Ramos (cell line): ENCODE results near the gene NDUFV2.

Experiments used
- in situ Hi-C: fragments of 300-500 bp; cut with MboI; formaldehyde crosslinking; loops from one replicate; pipeline ENCODE4 v1.14.3; 2022; ENCODE audit warnings: low sequenced_read_pairs; ENCODE audit not compliant: unreplicated experiment

The NDUFV2 gene

DNA sequence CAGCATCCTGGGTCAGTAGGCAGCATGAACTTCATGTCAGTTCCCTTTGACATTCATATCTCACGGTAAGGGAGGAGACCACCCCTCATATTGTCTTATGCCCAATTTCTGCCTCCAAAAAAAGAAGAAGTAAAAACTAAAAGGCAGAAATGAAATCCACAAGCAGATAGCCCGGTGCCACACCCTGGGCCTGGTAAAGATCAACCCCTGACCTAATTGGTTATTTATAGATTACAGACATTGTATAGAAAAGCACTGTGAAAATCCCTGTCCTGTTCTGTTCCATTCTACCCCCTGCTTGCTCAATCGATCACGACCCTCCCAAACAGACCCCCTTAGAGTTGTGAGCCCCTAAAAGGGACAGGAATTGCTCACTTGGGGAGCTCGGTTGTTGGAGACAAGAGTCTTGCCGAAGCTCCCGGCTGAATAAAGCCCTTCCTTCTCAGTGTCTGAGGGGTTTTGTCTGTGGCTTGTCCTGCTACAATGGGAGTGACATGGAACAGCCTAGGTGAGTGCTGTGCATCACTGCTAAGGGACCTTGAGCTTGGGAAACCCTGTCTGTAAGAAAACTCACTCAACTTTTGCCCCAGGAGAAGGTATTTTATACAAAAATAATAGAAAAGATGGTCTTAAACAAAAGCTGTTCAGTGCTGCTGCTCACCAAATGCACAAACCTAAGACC, 11.1 kb downstream of the NDUFV2 start:
- in situ Hi-C loops: no loop called here

DNA sequence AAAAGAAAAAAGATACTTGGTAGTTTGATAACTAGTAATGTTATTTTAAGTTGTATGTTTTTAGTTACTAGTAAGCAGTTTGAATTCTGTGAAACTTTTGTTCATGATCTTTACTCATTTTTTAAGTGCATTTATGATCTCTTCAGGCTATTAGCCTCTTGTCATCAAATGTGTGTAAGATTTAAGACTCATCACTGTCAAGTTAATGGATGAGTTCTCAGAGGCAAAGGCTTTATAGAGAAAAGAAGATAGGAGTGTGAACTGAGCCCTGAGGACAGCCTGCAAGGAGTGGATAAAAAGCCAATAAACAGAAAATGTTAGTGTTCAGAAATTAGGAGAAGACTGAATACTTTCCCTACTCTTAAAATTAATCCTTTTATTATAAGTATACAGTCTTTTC, 13.5 kb downstream of the NDUFV2 start:
- in situ Hi-C loops: no loop called here

DNA sequence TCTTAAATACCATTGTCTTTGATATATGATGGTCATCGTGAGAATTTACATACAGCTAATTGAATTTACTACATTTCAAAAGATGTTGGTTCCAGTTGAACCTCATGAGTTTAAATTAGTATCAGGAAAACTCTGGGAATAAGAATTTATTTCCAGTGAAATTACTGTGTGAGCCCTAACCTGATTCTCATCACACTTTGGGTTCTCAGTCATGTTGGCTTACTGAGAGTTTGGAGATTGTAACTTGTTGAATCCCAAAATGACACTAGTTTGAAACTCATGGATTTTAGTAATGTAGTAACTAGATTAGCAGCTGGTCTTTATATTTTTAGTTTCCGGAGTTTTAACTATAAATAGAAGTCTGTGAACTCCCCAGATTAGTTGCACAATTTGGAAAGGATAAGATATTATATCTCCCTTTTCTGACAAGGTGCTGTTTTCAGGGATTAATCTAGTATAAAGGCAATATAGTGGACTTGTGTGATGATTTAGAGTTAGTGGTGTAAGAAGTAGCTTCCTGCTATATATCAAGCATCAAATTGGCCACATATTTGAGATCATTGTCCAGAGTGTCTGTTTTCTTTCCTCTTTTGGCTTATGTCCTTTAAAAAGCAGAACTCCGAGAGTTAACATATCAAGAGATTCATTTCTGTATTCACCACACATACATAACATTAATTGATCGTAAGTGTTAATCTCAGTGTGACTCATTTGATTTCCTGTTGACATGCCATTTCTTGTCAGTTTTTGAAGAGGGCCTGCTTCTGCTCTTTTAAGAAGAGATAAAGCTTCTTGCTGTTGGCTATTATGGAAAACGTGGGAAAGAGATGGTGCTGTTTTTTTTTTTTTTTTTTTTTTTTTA, 15.7 kb downstream of the NDUFV2 start:
- in situ Hi-C loops: no loop called here

DNA sequence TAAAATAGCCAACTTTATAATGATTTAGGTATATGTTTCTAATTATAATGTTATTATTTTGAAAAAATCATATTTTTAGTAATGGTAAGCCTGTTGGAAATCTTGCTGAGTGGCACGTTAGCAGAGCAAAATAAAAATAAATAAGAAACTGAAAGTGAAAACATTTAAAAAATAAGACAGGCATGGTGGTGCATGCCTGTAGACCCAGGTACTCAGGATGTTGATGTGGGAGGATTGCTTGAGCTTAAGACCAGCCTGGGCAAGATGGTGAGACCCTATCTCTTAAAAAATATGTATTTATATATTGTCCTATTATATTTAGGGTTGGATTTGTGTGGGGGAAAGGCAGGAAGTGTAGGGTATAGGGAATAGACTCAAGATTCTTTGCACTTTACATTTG, 18.3 kb downstream of the NDUFV2 start:
- in situ Hi-C loops: no loop called here

DNA sequence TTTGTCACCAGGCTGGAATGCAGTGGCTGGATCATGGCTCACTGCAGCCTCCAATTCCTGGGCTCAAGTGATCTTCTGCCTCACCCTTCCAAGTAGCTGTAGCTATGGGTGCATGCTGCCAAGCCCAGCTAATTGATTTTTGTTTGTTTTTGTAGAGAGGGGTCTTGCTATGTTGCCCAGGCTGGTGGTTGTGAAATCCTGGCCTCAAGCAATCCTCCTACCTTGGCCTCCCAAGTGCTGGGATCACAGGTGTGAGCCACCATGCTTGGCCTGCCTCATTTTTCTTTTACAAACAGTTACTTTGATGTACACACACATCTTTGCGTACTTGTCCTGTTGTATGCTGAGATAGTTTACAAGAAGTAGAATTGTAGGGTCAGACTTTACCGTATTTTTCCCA, 21.0 kb downstream of the NDUFV2 start:
- in situ Hi-C loops: no loop called here

DNA sequence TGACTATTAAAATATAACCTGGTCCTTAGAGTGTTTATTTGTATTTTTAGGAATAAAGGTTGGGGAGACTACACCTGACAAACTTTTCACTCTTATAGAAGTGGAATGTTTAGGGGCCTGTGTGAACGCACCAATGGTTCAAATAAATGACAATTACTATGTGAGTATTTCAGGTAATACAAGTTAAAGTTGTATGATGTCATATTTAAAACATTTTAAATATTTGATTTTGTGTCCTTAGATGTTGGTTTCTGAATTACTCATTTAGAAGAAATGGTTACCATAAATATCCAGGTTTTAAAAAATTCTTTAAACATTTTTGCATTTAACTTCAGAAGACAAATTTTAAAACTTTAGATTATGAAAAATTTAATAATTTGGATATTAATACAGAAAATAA, 22.3 kb downstream of the NDUFV2 start:
- in situ Hi-C loops: no loop called here

DNA sequence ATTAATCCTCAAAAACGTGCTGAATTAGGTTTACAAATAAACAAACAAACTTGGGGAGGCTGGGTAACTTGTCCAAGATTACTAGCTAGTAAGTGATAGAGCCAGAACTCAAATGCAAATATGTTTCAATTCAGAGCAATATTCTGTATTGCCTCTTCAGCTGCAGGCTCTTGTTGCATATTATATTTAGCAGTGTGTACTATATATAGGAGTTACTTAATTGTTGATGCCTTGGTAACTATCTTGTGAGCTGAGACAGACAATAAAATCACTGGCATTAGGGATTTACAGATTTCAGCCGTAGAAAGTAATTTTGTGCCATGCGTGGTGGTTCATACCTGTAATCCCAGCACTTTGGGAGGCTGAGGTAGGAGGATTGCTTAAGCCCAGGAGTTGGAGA, 23.8 kb downstream of the NDUFV2 start:
- in situ Hi-C loops: no loop called here

DNA sequence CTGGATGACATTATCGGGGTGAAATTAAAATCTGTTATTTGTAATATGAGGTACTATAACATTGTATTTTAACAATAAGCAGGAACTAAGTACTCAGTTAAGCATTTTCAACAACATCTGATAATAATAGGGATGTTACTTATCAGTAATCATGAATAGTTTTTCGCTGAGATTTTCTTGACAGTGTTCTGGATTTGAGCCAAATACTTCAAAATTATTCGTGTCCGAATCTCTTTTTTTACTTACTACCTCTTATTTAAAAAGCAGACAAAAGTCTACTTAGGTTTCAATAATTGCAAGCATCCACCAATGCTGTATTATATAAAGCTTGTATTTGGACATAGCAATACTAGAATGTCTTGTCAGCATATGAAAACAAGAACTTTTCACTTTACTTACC, 27.7 kb downstream of the NDUFV2 start:
- in situ Hi-C loops: no loop called here

DNA sequence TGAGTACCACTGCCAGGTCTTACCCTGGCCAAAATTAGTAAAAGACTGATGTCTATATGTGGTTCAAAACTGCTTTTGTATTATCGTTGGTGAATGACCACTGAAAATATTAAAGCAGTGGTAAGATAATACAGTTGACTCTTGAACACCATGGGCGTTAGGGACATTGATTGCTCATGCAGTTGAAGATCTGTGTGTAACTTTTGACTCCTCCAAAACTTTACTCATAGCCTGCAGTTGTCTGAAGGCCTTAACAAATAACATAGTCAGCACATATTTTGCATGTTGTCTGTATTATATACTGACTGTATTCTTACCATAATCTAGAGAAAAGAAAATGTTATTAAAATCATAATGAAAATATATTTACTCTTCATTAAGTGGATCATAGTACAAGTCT, 28.3 kb downstream of the NDUFV2 start:
- in situ Hi-C loops: no loop called here

DNA sequence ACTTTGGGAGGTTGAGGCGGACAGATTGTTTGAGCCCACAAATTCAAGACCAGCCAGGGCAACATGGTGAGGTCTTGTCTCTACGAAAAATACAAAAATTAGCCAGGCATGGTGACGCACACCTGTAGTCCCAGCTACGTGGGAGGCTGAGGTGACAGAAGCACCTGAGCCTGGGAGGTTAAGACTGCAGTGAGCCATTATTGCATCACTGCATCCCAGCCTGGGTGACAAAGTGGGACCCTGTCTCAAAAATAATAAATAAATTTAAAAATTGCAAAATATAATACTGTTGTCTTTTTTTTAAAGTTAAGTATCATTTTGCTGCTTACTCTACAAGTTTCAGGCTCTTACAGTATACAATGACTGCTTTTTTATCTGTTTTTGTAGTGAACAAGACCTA, 30.1 kb downstream of the NDUFV2 start:
- in situ Hi-C loops: no loop called here

DNA sequence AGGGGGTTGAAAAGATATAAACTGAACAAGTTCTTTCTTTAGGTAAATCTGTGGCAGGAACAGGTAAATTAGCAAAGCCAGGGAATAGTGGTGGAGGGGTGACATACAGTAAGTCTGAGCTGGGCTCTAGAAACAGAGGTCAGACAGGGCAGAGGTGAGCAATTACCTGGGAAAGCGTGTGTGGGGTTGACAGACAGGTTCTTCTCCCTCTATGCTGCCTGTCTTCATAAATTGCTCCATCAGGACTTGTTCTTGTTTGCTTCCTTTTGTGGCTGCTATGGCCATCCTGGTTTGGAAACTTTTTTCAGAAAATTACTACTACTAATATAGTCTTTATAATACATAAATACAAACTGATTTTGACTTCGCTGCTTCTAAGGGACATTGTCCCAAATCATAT, 30.7 kb downstream of the NDUFV2 start:
- in situ Hi-C loops: no loop called here

DNA sequence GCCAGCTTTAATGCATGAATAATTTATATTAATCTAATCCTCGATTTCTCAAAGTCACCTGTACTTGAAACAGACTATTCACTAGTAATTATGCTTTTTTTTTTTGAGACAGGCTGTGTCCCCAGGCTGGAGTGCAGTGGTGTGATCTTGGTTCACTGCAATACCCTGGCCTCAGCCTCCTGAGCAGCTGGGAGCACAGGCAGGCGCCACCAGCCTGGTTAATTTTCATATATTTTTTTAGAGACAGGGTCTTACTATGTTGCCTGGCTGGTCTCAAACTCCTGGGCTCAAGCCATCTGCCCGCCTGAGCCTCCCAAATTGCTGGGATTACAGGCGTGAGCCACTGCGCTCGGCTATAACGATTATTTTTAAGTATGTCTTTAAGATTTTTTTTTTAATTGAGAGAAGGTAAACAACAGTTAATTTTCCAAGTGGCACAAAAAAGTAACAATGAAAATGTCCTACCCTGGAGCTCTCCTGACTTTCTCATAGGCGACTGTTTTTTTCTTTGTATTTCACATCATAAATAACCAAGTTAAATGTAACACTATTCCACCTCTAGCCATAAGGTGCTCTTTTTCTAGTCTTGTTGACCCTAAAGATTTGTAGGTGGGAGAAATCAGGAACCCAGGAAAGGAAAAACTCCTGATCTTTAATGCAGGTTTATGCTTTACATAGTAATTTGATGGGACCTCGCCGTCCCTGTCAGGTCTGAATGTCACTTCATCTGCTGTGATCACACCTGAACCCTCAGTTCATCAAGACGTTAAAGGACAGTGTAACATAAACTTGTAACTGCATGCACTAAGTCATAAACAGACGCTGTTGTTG, 32.8 kb downstream of the NDUFV2 start:
- in situ Hi-C loops: no loop called here

DNA sequence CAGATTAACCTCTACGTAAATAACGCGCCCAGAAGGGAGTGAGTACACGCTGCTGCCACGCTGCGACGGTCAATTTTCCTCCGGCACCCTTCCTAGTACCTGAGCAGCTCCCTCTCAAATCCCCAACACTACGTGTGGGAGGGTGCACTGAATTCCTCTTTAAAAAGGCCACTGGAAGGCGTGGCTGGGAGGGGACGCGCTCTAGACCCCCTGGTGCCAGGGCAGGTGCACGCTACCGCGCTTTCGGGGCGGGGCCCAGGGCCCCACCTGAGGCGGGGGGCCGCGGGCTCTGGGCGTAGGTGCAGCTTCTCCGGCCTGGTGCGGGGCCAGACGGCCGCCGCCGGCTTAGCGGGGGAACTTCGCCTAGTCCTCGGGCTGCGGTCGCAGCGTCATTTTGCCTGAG, 33.4 kb downstream of the NDUFV2 start:
- in situ Hi-C loops: no loop called here

DNA sequence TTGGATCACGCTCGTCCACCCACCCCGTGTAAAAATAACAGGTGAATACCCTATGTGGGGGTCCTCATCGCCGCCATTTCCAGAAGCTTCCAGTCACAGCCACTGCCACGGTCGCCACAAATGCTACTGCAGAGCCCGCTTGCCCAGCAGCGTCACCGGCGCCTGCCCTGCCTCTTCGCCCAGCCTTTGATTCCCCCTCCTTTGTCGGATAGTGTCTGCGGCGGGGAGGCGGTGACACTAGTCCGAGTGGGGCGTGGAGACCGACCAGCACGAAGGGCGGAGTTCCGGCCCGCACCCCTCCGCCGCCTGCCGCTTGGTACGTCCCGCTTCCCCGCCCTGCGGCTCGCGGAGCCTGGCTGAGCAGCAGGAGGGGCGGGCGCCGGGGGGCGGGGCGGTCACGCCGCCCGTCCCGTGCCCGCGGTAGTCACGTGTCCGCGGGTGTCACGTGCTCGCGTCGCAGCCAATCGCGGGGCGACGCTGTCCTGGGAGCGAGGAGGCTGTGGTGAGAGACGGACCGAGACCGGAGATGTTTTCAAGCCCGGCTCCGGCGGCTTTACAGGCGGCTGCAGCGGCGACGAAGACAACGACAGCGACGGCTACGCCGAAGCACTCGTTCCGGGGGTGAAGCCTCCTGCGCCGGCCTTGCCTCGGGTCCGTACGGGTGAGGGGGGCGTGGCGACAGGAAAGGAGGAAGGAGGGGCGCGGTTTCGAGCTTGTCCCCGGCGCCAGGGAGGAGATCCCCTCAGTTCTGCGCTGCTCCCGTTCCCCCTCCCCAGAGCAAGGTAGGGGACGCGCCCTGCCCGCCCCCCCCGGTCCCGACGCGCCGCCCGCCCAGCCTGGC, 34.0 kb downstream of the NDUFV2 start, which contains the start of gene ANKRD12:
Gene ANKRD12, plus strand, starts transcription at position 467 of the 841 bp plus-strand sequence. CDS start 45,652 bp downstream, outside the sequence.
- in situ Hi-C loops: no loop called here

DNA sequence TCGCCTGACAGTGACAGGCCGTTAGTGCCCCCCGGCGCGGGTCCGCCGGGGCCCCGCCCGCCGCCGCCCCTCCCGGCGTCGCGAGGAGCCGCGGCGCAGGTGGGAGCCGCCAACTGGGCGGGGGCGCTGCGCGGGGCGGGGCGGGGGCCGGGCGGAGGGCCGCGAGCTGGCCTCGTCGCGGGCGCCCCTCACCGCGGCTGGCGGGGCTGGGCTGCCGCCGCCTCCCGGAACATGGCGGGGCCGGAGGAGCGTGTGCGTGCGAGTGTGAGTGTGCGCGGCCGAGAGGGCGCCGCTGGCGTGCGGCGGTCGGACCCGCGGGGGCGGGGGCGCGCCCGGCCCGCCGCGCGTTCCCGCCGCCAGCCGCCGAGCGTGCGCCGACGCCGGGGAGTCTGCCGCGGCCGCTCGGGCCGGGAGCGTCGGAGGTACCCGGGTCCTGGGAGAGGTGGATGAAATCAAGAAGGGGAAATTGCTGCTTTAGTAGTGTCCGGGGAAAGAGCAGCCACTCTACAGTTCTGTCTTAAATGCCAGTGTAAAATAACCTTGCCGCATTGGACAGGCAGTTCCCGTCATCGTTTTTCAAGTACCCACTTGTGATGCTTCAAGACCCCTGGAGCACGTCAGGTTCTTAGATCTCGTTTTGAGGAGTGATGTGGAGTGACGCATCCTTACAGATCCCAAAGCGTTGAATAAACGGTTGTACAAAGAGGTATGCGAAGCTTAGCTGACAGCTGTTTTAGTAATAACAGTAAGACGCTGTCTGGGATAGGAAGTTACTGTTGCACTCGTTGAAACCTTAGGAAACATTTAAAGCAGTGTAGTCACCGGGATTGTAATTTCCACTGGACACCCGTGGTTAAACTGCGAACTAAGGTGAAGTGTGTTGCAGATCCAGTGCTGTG, 34.9 kb downstream of the NDUFV2 start:
- in situ Hi-C loops: no loop called here

DNA sequence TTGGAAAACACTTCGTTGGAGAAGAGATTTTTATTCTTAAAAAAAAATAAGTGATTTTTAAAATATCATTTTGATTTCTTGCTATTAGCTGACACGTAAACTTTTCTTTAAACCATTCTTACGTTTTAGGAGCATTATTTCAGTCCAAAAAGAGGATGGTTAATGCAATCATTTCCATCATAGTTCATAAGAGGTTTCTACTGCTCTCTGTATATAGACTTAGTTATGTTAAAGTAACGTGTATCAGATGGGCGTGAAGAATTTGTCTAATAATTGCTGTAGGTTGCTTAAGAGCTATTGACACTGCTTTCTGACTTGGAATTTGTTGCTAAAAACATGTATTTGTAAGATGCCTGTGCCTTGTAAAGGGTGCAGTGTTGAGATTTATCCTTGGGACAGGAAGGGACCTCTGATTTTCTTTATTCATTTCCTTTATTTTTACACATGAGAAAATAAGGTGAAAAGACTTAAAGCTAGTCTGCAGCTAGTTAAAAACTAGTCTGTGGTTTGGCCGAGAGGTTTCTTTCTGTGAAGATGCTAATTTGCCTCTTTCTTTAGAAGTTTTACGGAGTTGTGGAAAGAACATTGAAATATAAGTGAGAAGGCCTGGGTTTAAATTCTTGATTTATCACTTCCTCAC, 37.0 kb downstream of the NDUFV2 start:
- in situ Hi-C loops: no loop called here

DNA sequence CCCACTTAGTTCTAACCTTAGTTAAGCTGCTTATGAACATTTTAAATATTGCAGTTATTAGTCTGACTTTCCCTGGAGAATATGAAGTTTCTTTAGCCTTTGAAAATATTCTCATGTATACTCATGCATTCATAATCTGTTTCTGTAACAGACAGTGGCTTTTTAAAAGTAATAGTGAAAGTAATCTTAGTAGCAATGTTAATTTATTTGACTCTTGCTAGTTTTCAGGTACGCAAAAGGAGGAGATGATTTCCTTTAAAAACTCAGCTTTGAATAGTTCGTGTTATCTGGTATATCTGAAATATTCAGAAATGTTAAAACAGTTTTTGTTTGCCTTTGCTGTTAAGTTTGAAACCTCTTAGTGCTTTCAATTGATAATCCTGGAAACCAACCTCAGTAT, 37.9 kb downstream of the NDUFV2 start:
- in situ Hi-C loops: no loop called here

DNA sequence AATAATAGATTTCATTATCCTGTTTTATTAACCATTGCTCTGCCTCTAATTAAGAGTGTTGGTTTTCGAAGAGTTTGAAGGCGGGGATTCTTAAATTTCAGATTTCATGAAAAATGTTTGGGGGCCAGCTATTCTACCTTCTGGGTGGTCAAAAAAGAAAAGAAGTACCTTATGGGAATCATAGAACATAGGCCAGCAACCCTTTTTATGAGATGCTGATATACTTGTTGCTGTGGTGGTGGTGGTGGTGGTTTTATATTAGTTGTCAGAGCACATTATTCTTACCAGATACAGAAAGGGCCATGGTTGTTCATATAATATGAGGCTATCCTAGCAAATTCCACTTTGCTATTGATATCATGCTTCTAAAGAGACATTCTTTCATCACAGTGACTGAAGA, 38.5 kb downstream of the NDUFV2 start:
- in situ Hi-C loops: no loop called here

DNA sequence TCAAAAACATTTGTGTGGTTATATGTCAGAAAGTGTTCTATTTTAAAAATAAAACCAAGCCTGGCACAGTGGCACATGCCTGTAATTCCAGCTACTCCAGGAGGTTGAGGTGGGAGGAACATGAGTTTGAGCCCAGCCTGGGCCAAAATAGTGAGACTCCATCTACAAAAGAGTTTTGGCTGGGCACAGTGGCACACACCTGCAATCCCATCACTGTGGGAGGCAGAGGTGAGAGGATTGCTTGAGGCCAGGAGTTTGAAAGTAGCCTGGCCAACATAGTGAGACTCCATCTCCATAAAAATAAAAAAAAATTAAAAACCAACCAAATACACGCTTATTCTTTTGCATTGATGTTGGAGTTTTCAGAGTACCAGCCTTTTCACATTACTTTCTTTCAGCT, 43.7 kb downstream of the NDUFV2 start:
- in situ Hi-C loops: no loop called here
